Progenitor cell of endocrine pancreas (in vitro differentiated cells): Measurements from ENCODE around the gene MFAP4. TPM values are rescaled to one million over a fixed set of nuclear protein-coding genes. Genes with fewer than 3 reads are reported as not detected.
A peak's percentile ranks its signal among the peaks of the same experiment; 100 is the strongest.

Experiments
- DNase-seq: peaks from one replicate; pipeline ENCODE4 v3.0.0; 2021; ENCODE audit warnings: low spot score; ENCODE audit not compliant: unreplicated experiment
- H3K27ac Mint-ChIP-seq: 2 replicates; pipeline ENCODE4 v1.8.0; 2021; ENCODE audit warnings: mild to moderate bottlenecking, moderate library complexity, mixed read lengths
- H3K27me3 Mint-ChIP-seq: 2 replicates; pipeline ENCODE4 v1.8.0; 2021; ENCODE audit warnings: mixed read lengths
- H3K36me3 Mint-ChIP-seq: 2 replicates; pipeline ENCODE4 v1.8.0; 2022; ENCODE audit warnings: mixed read lengths; ENCODE audit not compliant: insufficient read depth
- H3K4me1 Mint-ChIP-seq: 2 replicates; pipeline ENCODE4 v1.8.0; 2021; ENCODE audit warnings: low read depth, mixed read lengths
- H3K4me3 Mint-ChIP-seq: 2 replicates; pipeline ENCODE4 v1.8.0; 2021; ENCODE audit warnings: low read depth, mild to moderate bottlenecking, moderate library complexity, mixed read lengths
- H3K9me3 Mint-ChIP-seq: 2 replicates; pipeline ENCODE4 v1.8.0; 2021; ENCODE audit warnings: low read depth, mixed read lengths
- total RNA-seq: library from RNA; stranded (reverse); gene quantifications from 2 replicates; pipeline ENCODE4 v1.2.1, GENCODE V29; 2021
- TF ChIP-seq, protein P1 (sequence below): fragments of 200-600 bp; sonication (generic); IDR thresholded peaks from one replicate; pipeline ENCODE4 v1.5.0; 2021; ENCODE audit warnings: antibody characterized with exemption, mild to moderate bottlenecking; ENCODE audit not compliant: unreplicated experiment

Gene MFAP4
- total RNA-seq, 1 donor from 2014 or later, result 2.3 TPM

DNA sequence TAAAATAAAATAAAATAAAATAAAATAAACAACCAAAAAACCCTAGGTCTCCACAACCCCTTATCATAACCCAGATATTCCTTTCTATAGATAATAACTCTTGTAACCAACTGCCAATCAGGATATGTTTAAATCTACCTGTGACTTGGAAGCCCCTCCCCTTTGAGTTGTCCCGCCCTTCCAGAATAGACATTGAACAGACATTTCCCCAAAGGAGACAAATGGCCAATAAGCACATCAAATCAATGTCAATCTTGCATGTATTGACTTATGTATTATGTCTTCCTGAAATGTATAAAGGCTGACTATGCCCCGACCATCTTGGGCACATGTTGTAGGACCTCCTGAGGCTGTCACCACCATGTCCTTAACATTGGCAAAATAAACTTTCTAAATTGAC lies 10.2 kb downstream of the MFAP4 start:
- peaks cover 14% of the 10 kb centered on the region for H3K4me1 Mint-ChIP-seq
- peak overlapping the region; percentile 96 for H3K27ac Mint-ChIP-seq
- TF ChIP-seq, protein P1, sequence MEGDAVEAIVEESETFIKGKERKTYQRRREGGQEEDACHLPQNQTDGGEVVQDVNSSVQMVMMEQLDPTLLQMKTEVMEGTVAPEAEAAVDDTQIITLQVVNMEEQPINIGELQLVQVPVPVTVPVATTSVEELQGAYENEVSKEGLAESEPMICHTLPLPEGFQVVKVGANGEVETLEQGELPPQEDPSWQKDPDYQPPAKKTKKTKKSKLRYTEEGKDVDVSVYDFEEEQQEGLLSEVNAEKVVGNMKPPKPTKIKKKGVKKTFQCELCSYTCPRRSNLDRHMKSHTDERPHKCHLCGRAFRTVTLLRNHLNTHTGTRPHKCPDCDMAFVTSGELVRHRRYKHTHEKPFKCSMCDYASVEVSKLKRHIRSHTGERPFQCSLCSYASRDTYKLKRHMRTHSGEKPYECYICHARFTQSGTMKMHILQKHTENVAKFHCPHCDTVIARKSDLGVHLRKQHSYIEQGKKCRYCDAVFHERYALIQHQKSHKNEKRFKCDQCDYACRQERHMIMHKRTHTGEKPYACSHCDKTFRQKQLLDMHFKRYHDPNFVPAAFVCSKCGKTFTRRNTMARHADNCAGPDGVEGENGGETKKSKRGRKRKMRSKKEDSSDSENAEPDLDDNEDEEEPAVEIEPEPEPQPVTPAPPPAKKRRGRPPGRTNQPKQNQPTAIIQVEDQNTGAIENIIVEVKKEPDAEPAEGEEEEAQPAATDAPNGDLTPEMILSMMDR, result no peak
- no peak for DNase-seq
- H3K9me3 Mint-ChIP-seq, result no peaks in the 10 kb centered on the region
- H3K36me3 Mint-ChIP-seq, result peaks cover 8% of the 10 kb centered on the region
- H3K27me3 Mint-ChIP-seq, result no peaks in the 10 kb centered on the region
- H3K4me3 Mint-ChIP-seq, result peak overlapping the region; percentile 93

DNA sequence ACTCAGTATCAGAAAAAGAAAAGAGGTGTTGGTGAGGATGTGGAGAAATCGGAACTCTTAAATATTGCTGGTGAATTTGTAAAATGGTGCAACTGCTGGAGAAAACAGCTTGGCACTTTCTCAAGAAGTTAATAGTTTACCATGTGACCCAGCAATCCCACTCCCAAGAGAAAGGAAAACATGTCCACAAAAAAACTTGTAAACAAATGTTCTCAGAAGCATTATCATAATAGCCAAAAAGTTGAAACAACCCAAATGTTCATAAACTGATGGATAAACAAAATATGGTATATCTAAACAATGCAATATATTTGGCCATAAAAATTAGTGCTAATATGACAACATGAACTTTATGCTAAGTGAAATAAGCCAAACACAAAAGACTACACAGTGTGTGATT lies 11.3 kb downstream of the MFAP4 start:
- no peaks in the 10 kb centered on the region for H3K9me3 Mint-ChIP-seq
- peak overlapping the region; percentile 54 for H3K4me3 Mint-ChIP-seq
- peaks cover 14% of the 10 kb centered on the region for H3K4me1 Mint-ChIP-seq
- no peaks in the 10 kb centered on the region for H3K27me3 Mint-ChIP-seq
- no peak for DNase-seq
- no peak overlapping the region for H3K27ac Mint-ChIP-seq
- TF ChIP-seq, protein P1, result no peak
- peaks cover 4% of the 10 kb centered on the region for H3K36me3 Mint-ChIP-seq

- H3K4me3 Mint-ChIP-seq, result no peak overlapping the region
- H3K27ac Mint-ChIP-seq, result no peak overlapping the region
- TF ChIP-seq, protein P1, result no peak
- H3K36me3 Mint-ChIP-seq, result no peaks in the 10 kb centered on the region
- DNase-seq, result no peak
- H3K4me1 Mint-ChIP-seq, result peaks cover 8% of the 10 kb centered on the region
- H3K9me3 Mint-ChIP-seq, result no peaks in the 10 kb centered on the region
- H3K27me3 Mint-ChIP-seq, result no peaks in the 10 kb centered on the region
Observed at GRCh38 chr17:19374136-19374535, 12.9 kb downstream of the MFAP4 start.

GRCh38 chr17:19372866-19373504 lies 14.0 kb downstream of the MFAP4 start:
- DNase-seq, result no peak
- Mint-ChIP-seq H3K4me1 (peaks cover 6% of the 10 kb centered on the region), H3K27me3 (no peaks in the 10 kb centered on the region)

GRCh38 chr17:19372439-19372838 lies 14.6 kb downstream of the MFAP4 start:
- Mint-ChIP-seq H3K4me3 (no peak overlapping the region), H3K36me3 (no peaks in the 10 kb centered on the region), H3K4me1 (peaks cover 6% of the 10 kb centered on the region), H3K27ac (no peak overlapping the region), H3K27me3 (no peaks in the 10 kb centered on the region), H3K9me3 (no peaks in the 10 kb centered on the region)
- no peak for DNase-seq
- TF ChIP-seq, protein P1, result no peak

More at GRCh38 chr17:19372866-19373504, 14.0 kb downstream of the MFAP4 start:
- TF ChIP-seq, protein P1, result no peak
- H3K27ac Mint-ChIP-seq, result no peak overlapping the region
- no peaks in the 10 kb centered on the region for H3K9me3 Mint-ChIP-seq
- H3K36me3 Mint-ChIP-seq, result no peaks in the 10 kb centered on the region
- H3K4me3 Mint-ChIP-seq, result no peak overlapping the region
